GM19468 (cell line): ENCODE results near the gene NNMT.

Experiments used
- ATAC-seq: cut with Tn5 transposase; IDR thresholded peaks from one replicate; pipeline ENCODE4 v1.9.1; 2021; ENCODE audit warnings: mild to moderate bottlenecking, moderate library complexity, moderate number of reproducible peaks; ENCODE audit not compliant: unreplicated experiment; ENCODE audit errors: extremely low read depth

NNMT gene

GRCh38 chr11:114302663-114303062 lies 6.5 kb downstream of the NNMT start:
- ATAC-seq = no peak

- ATAC-seq = no peak
Observed at GRCh38 chr11:114304065-114304464, 7.9 kb downstream of the NNMT start.

GRCh38 chr11:114304969-114305368 lies 8.8 kb downstream of the NNMT start:
- ATAC-seq = no peak

GRCh38 chr11:114307524-114308203 lies 11.5 kb downstream of the NNMT start:
- ATAC-seq = no peak

- no peak for ATAC-seq
Observed at GRCh38 chr11:114308689-114309089, 12.5 kb downstream of the NNMT start.

GRCh38 chr11:114309517-114309916 lies 13.3 kb downstream of the NNMT start:
- no peak for ATAC-seq

GRCh38 chr11:114310095-114310494 lies 13.9 kb downstream of the NNMT start:
- no peak for ATAC-seq

GRCh38 chr11:114311946-114312345 lies 15.7 kb downstream of the NNMT start:
- ATAC-seq = no peak

GRCh38 chr11:114314096-114314495 lies 17.9 kb downstream of the NNMT start:
- ATAC-seq = no peak

GRCh38 chr11:114315749-114316368 lies 19.7 kb downstream of the NNMT start:
- no peak for ATAC-seq

- no peak for ATAC-seq
Observed at GRCh38 chr11:114316980-114317786, 21.0 kb downstream of the NNMT start.

GRCh38 chr11:114317787-114318137 lies 21.6 kb downstream of the NNMT start:
- ATAC-seq = no peak

- no peak for ATAC-seq
Observed at GRCh38 chr11:114318361-114318760, 22.2 kb downstream of the NNMT start.

- ATAC-seq = no peak
Observed at GRCh38 chr11:114319716-114320328, 23.6 kb downstream of the NNMT start.

GRCh38 chr11:114321621-114322257 lies 25.5 kb downstream of the NNMT start:
- ATAC-seq = no peak

- no peak for ATAC-seq
Observed at GRCh38 chr11:114322934-114323333, 26.7 kb downstream of the NNMT start.

GRCh38 chr11:114326151-114326550 lies 30.0 kb downstream of the NNMT start:
- ATAC-seq = no peak

GRCh38 chr11:114326776-114327175 lies 30.6 kb downstream of the NNMT start:
- ATAC-seq = no peak

GRCh38 chr11:114330373-114330772 lies 34.2 kb downstream of the NNMT start:
- no peak for ATAC-seq

GRCh38 chr11:114340311-114341131 lies 44.3 kb downstream of the NNMT start:
- ATAC-seq = no peak
